Stimulated activated effector memory CD8-positive, alpha-beta T cell treated with anti-CD3 and anti-CD28 coated beads, Interleukin-12 subunit alpha, Interleukin-12 subunit beta, amount 100 ng/mL, for 72 hours (primary cell): ENCODE data around the gene IL1RL1.

Experiments
- ATAC-seq: fragments of 150-1000 bp; cut with Tn5 transposase; 2 replicates; pipeline ENCODE4 v1.10.0; 2021
- DNase-seq, 2 donors: peaks; one replicate each; pipeline ENCODE4 v3.0.0; 2021 to 2022; ENCODE audit warnings: low spot score in 2 of 2
- H3K27ac Mint-ChIP-seq: one replicate; pipeline ENCODE4 v1.8.0; 2022; ENCODE audit warnings: mild to moderate bottlenecking, mixed read lengths
- H3K36me3 Mint-ChIP-seq: one replicate; pipeline ENCODE4 v1.8.0; 2022; ENCODE audit warnings: mild to moderate bottlenecking, mixed read lengths
- H3K4me1 Mint-ChIP-seq: one replicate; pipeline ENCODE4 v1.8.0; 2022; ENCODE audit warnings: mixed read lengths
- H3K4me3 Mint-ChIP-seq: one replicate; pipeline ENCODE4 v1.8.0; 2022; ENCODE audit warnings: mild to moderate bottlenecking, mixed read lengths
- H3K9me3 Mint-ChIP-seq: one replicate; pipeline ENCODE4 v1.8.0; 2022; ENCODE audit warnings: mixed read lengths

The IL1RL1 gene

DNA sequence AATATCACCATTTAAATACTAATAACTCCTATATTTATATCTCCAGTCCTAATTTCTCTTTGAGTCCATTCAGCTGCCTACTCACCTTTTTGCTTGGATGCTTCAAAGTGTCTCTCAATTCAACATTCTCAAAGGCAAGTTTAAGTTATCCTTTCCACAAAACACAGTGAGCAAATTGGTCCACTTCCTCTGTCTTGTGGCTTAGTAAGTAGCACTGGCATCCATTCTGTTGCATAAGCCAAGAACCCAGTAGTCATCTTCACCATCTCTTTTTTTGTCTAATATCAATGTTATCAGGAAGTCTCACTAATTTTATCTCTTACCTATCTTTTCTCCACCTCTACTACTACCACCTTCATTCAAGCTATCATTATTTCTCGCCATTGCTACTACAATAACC is 27.4 kb upstream of the IL1RL1 start:
- Mint-ChIP-seq H3K36me3 (no peaks in the 10 kb centered on the region), H3K9me3 (no peaks in the 10 kb centered on the region)
- no peak for DNase-seq

GRCh38 chr2:102284611-102285010 is 26.8 kb upstream of the IL1RL1 start:
- H3K4me1 Mint-ChIP-seq, result no peaks in the 10 kb centered on the region
- H3K36me3 Mint-ChIP-seq, result no peaks in the 10 kb centered on the region
- H3K27ac Mint-ChIP-seq, result no peak overlapping the region
- DNase-seq (no peak), ATAC-seq (no peak)
- H3K9me3 Mint-ChIP-seq, result no peaks in the 10 kb centered on the region
- H3K4me3 Mint-ChIP-seq, result no peak overlapping the region

More for the DNA sequence above, 27.4 kb upstream of the IL1RL1 start:
- Mint-ChIP-seq H3K4me3 (no peak overlapping the region), H3K4me1 (no peaks in the 10 kb centered on the region), H3K27ac (no peak overlapping the region)
- ATAC-seq, result no peak

GRCh38 chr2:102285368-102285767 is 26.0 kb upstream of the IL1RL1 start:
- DNase-seq (no peak), ATAC-seq (no peak)
- H3K27ac Mint-ChIP-seq, result no peak overlapping the region
- no peaks in the 10 kb centered on the region for H3K9me3 Mint-ChIP-seq
- no peak overlapping the region for H3K4me3 Mint-ChIP-seq
- no peaks in the 10 kb centered on the region for H3K36me3 Mint-ChIP-seq
- H3K4me1 Mint-ChIP-seq, result no peaks in the 10 kb centered on the region

- Mint-ChIP-seq H3K4me3 (no peak overlapping the region), H3K36me3 (no peaks in the 10 kb centered on the region), H3K4me1 (peaks cover 5% of the 10 kb centered on the region), H3K9me3 (no peaks in the 10 kb centered on the region), H3K27ac (no peak overlapping the region)
- DNase-seq (no peak), ATAC-seq (no peak)
Measured at GRCh38 chr2:102286041-102286440, 25.3 kb upstream of the IL1RL1 start.

DNA sequence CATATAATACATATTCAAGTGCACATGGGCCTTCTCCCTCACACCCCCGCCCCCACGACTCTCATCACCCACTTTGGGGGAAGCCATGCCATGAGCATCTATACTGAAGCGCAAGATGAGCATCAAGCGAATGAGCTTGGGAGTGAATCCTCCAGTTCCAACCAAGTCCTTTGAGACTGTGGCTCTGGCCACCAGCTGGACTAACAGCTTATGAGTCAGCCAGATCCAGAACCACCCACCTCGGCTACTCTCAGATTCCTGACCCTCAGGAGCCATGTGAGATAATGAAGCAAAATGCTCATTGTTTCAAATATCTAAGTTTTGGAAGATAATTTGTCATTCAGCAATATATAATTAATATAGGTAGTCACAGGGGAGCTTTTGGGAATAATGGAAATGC is 22.2 kb upstream of the IL1RL1 start:
- H3K4me1 Mint-ChIP-seq, result peaks cover 23% of the 10 kb centered on the region
- DNase-seq (no peak), ATAC-seq (no peak)
- H3K9me3 Mint-ChIP-seq, result no peaks in the 10 kb centered on the region
- H3K36me3 Mint-ChIP-seq, result no peaks in the 10 kb centered on the region
- H3K4me3 Mint-ChIP-seq, result no peak overlapping the region
- H3K27ac Mint-ChIP-seq, result no peak overlapping the region

- Mint-ChIP-seq H3K9me3 (no peaks in the 10 kb centered on the region), H3K4me1 (peaks cover 34% of the 10 kb centered on the region), H3K27ac (no peak overlapping the region), H3K36me3 (no peaks in the 10 kb centered on the region), H3K4me3 (no peak overlapping the region)
- no peak for ATAC-seq
- no peak for DNase-seq
Measured at GRCh38 chr2:102290594-102290993, 20.8 kb upstream of the IL1RL1 start.

DNA sequence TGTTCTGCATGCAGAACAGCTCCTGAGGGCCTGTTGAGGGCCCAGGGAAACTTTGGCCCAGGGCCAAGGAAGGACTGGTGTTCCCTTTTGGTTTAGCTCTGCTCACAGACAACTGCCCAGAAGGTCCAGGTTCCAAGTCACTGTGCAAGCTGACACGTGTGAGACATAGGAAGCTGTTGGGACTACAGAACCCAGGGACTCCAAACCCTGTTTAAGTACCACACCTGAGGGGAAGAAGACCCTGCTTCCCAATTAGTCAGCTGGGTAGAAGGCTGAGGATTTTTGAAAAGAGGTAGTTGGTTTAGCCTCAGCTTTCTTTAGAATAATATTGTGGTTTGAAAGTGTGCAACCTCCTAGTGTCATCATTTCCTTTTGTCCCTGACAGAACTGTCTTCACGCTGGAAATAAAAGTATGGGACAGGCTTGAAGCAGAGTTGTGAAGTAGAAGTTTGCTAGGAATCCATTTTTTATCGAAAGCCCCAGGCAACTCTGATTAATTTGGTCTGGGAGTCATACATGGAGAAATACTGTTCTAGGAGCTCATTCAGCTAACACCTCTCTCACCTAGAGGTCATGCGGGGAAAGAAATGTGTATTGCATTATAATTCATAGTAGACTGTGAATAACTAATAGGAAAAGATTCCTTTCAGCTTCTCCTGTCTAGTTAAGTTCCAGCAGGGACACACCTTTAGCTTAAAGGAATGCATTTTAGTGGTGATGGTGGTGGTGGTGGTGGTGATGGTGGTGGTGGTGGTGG is 19.9 kb upstream of the IL1RL1 start:
- DNase-seq (no peak), ATAC-seq (no peak)
- Mint-ChIP-seq H3K36me3 (no peaks in the 10 kb centered on the region), H3K9me3 (no peaks in the 10 kb centered on the region), H3K4me1 (peaks cover 39% of the 10 kb centered on the region), H3K27ac (no peak overlapping the region), H3K4me3 (no peak overlapping the region)

DNA sequence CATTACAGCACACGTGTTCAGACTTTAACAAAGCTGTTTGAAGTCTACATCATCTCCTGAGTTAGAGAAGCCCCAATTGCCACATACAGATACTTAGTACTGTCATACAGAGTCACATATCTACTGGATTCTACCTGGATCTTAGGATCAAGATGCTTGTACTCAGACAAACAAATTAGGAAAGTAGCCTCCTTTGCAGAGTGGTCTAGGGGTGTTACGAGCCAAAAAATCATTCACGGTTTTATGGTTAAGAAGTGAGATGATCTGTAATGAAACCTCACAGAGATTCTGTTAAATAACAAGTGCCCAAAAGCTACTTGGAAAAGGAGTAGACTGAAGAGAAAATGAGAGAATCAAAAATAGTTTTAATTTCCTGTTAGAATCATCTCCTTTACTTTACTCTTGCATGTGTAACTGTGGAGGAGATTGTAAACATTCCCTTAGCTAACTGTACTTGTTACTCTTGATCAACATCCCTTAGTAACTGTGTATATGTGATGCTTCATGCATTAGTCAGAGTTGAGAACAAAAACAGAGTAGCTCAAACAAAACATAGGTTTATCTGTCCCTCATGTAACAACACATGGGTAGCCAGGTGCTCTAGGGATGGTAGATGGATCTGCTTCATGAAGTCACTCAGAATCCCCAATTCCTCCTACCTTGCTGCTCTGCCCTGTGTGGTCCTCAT is 16.4 kb upstream of the IL1RL1 start:
- no peaks in the 10 kb centered on the region for H3K9me3 Mint-ChIP-seq
- peaks cover 51% of the 10 kb centered on the region for H3K4me1 Mint-ChIP-seq
- peak overlapping the region; percentile 14 for H3K27ac Mint-ChIP-seq
- no peak overlapping the region for H3K4me3 Mint-ChIP-seq
- H3K36me3 Mint-ChIP-seq, result no peaks in the 10 kb centered on the region
- ATAC-seq (peak; percentile 89), DNase-seq (no peak)

- H3K36me3 Mint-ChIP-seq, result no peaks in the 10 kb centered on the region
- no peaks in the 10 kb centered on the region for H3K9me3 Mint-ChIP-seq
- peak overlapping the region; percentile 14 for H3K27ac Mint-ChIP-seq
- ATAC-seq (no peak), DNase-seq (no peak)
- no peak overlapping the region for H3K4me3 Mint-ChIP-seq
- H3K4me1 Mint-ChIP-seq, result peaks cover 56% of the 10 kb centered on the region
Measured at GRCh38 chr2:102295566-102295965, 15.8 kb upstream of the IL1RL1 start.

GRCh38 chr2:102296449-102296848 is 14.9 kb upstream of the IL1RL1 start:
- no peaks in the 10 kb centered on the region for H3K36me3 Mint-ChIP-seq
- peak; percentile 75 for ATAC-seq
- peaks cover 55% of the 10 kb centered on the region for H3K4me1 Mint-ChIP-seq
- DNase-seq, result no peak
- H3K27ac Mint-ChIP-seq, result peak overlapping the region; percentile 78
- peak overlapping the region; percentile 5 for H3K4me3 Mint-ChIP-seq
- no peaks in the 10 kb centered on the region for H3K9me3 Mint-ChIP-seq

DNA sequence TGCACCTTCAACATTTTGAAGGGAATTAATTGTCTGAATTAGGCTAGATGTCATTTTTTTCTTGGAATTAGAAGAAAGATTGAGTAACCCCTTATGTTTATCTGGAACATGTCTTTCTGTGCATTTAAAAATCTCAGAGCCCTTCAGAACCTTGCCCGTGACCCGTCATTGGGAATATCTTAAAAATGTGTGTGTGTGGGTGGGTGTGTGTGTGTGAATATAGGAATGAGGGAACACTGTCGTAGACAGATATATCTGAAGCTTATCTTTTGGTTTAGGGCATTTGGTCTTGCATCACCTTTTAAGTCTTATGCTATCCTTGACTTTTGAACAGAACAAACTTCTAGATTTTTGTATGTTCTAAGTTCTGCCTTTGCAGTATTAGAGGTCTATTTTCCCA is 13.5 kb upstream of the IL1RL1 start:
- Mint-ChIP-seq H3K9me3 (no peaks in the 10 kb centered on the region), H3K4me1 (peaks cover 55% of the 10 kb centered on the region), H3K27ac (no peak overlapping the region), H3K36me3 (no peaks in the 10 kb centered on the region), H3K4me3 (no peak overlapping the region)
- ATAC-seq (no peak), DNase-seq (no peak)

DNA sequence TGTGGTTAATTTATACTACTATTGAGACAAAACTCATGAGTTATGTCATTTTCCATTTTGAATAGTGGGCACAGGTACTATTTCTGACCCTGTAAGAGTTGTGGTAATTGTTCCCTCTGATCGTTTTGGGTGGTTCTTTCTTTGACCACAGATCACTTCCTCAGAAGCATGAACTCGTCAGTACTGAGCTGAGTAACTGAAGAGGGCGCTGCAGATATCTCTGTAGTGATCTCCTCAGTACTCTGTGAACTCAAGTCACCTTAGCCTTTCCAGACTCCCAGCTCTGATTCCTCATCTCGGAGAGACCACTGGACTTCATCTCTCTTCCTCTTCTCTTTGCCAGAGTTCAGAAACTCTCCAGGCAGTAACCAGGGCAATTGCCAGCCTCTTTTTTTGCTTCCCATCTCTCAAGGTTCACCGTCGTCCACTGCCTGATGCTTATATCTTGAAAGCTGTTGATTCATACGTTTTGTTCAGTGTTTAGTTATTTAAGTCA is 9.4 kb upstream of the IL1RL1 start:
- Mint-ChIP-seq H3K4me3 (peak overlapping the region; percentile 43), H3K27ac (peak overlapping the region; percentile 84), H3K4me1 (peaks cover 45% of the 10 kb centered on the region), H3K9me3 (no peaks in the 10 kb centered on the region), H3K36me3 (no peaks in the 10 kb centered on the region)
- DNase-seq, result peak; percentile 29 to 79
- ATAC-seq, result peak; percentile 98

- Mint-ChIP-seq H3K36me3 (no peaks in the 10 kb centered on the region), H3K9me3 (no peaks in the 10 kb centered on the region), H3K27ac (peak overlapping the region; percentile 84), H3K4me1 (peaks cover 50% of the 10 kb centered on the region), H3K4me3 (peak overlapping the region; percentile 43)
- DNase-seq (no peak), ATAC-seq (no peak)
Measured at GRCh38 chr2:102302458-102302857, 8.9 kb upstream of the IL1RL1 start.

- no peak overlapping the region for H3K27ac Mint-ChIP-seq
- H3K4me3 Mint-ChIP-seq, result no peak overlapping the region
- no peaks in the 10 kb centered on the region for H3K36me3 Mint-ChIP-seq
- no peaks in the 10 kb centered on the region for H3K9me3 Mint-ChIP-seq
- no peak for ATAC-seq
- no peak for DNase-seq
- peaks cover 50% of the 10 kb centered on the region for H3K4me1 Mint-ChIP-seq
Measured at GRCh38 chr2:102303589-102303988, 7.8 kb upstream of the IL1RL1 start.

GRCh38 chr2:102304268-102304667 is 7.1 kb upstream of the IL1RL1 start:
- peak overlapping the region; percentile 18 for H3K4me3 Mint-ChIP-seq
- H3K27ac Mint-ChIP-seq, result peak overlapping the region; percentile 70
- no peaks in the 10 kb centered on the region for H3K9me3 Mint-ChIP-seq
- DNase-seq, result no peak
- peaks cover 44% of the 10 kb centered on the region for H3K4me1 Mint-ChIP-seq
- H3K36me3 Mint-ChIP-seq, result no peaks in the 10 kb centered on the region
- no peak for ATAC-seq
